EL (cell line): Measurements from ENCODE around the gene OTULINL.
"Not testable (repeated sequence)": the region's sequence is repeated elsewhere in the genome, so short reads cannot be mapped to it uniquely, and the experiment has no call there.

Experiments used
- DNase-seq: peaks from one replicate; pipeline ENCODE4 v3.0.0-alpha.2; 2016

OTULINL gene

GRCh38 chr5:14581106-14581890 lies at the start of gene OTULINL:
Gene OTULINL, plus strand, starts transcription at chr5:14581792. Its CDS starts 103 bp downstream, at chr5:14581895.
- DNase-seq = peak; percentile 81

GRCh38 chr5:14532180-14532579 lies 49.4 kb upstream of the OTULINL start:
- no peak for DNase-seq

GRCh38 chr5:14534773-14535172 lies 46.8 kb upstream of the OTULINL start:
- no peak for DNase-seq

- DNase-seq = no peak
These were observed 36.3 kb upstream of the OTULINL start for GRCh38 chr5:14545308-14545707.

GRCh38 chr5:14545862-14546261 lies 35.7 kb upstream of the OTULINL start:
- no peak for DNase-seq

GRCh38 chr5:14547666-14548065 lies 33.9 kb upstream of the OTULINL start:
- no peak for DNase-seq

- DNase-seq = no peak
These were observed 30.4 kb upstream of the OTULINL start for GRCh38 chr5:14551211-14551610.

GRCh38 chr5:14552017-14552416 lies 29.6 kb upstream of the OTULINL start:
- DNase-seq = no peak

- DNase-seq = not testable (repeated sequence)
These were observed 27.3 kb upstream of the OTULINL start for GRCh38 chr5:14554288-14554687.

GRCh38 chr5:14556015-14556414 lies 25.6 kb upstream of the OTULINL start:
- DNase-seq = no peak

GRCh38 chr5:14557203-14557770 lies 24.3 kb upstream of the OTULINL start:
- DNase-seq = no peak

- no peak for DNase-seq
These were observed 23.7 kb upstream of the OTULINL start for GRCh38 chr5:14557791-14558415.

- no peak for DNase-seq
These were observed 21.4 kb upstream of the OTULINL start for GRCh38 chr5:14560091-14560595.

GRCh38 chr5:14561741-14562140 lies 19.9 kb upstream of the OTULINL start:
- no peak for DNase-seq

GRCh38 chr5:14568333-14568732 lies 13.3 kb upstream of the OTULINL start:
- DNase-seq = no peak

GRCh38 chr5:14569948-14570691 lies 11.5 kb upstream of the OTULINL start:
- no peak for DNase-seq

- no peak for DNase-seq
These were observed 9.7 kb upstream of the OTULINL start for GRCh38 chr5:14571901-14572300.

GRCh38 chr5:14572385-14572784 lies 9.2 kb upstream of the OTULINL start:
- DNase-seq = no peak

- no peak for DNase-seq
These were observed 8.8 kb upstream of the OTULINL start for GRCh38 chr5:14572836-14573235.

- DNase-seq = no peak
These were observed 7.5 kb upstream of the OTULINL start for GRCh38 chr5:14574096-14574495.

GRCh38 chr5:14574891-14575508 lies 6.6 kb upstream of the OTULINL start:
- no peak for DNase-seq

GRCh38 chr5:14576206-14576605 lies 5.4 kb upstream of the OTULINL start:
- DNase-seq = no peak
